HepG2 (cell line): ENCODE measurements around the gene C5orf47. TPM values are rescaled to one million over a fixed set of nuclear protein-coding genes. Genes with fewer than 3 reads are reported as not detected.

Experiments
- AFF4 ChIP-seq: sonication (generic); formaldehyde crosslinking; IDR thresholded peaks from 2 replicates; pipeline ENCODE4 v1.4.0; 2020; ENCODE audit warnings: missing genetic modification reagents
- FOSL2 ChIP-seq: sonication (generic); formaldehyde crosslinking; IDR thresholded peaks from 2 replicates; pipeline ENCODE4 v1.4.0; 2020; ENCODE audit warnings: missing genetic modification reagents
- FOXC1 ChIP-seq: sonication (generic); formaldehyde crosslinking; IDR thresholded peaks from 2 replicates; pipeline ENCODE4 v1.8.0; 2022; ENCODE audit warnings: mild to moderate bottlenecking, missing genetic modification reagents, borderline replicate concordance
- HCFC1 ChIP-seq: fragments of 150-350 bp; IDR thresholded peaks from 2 replicates; pipeline ENCODE4 v1.6.1; 2014; ENCODE audit warnings: low read depth, low read length
- HDAC1 ChIP-seq: sonication (generic); formaldehyde crosslinking; IDR thresholded peaks from 2 replicates; pipeline ENCODE4 v1.5.1; 2020; ENCODE audit warnings: mild to moderate bottlenecking, missing genetic modification reagents
- MED1 ChIP-seq: sonication (generic); formaldehyde crosslinking; IDR thresholded peaks from 2 replicates; pipeline ENCODE4 v1.4.0; 2020; ENCODE audit warnings: missing genetic modification reagents
- PRMT3 ChIP-seq: sonication (generic); formaldehyde crosslinking; IDR thresholded peaks from 2 replicates; pipeline ENCODE4 v1.8.1; 2022; ENCODE audit warnings: low read depth, mild to moderate bottlenecking, moderate library complexity, missing genetic modification reagents, borderline replicate concordance
- ZNF234 ChIP-seq: sonication (generic); formaldehyde crosslinking; conservative IDR thresholded peaks from 2 replicates; pipeline ENCODE4 v1.5.1; 2020; ENCODE audit warnings: mild to moderate bottlenecking, missing genetic modification reagents
- ZNF343 ChIP-seq: sonication (generic); formaldehyde crosslinking; IDR thresholded peaks from 2 replicates; pipeline ENCODE4 v1.4.0; 2020; ENCODE audit warnings: mild to moderate bottlenecking, missing genetic modification reagents
- ZNF44 ChIP-seq: sonication (generic); formaldehyde crosslinking; IDR thresholded peaks from 2 replicates; pipeline ENCODE4 v1.5.1; 2020; ENCODE audit warnings: mild to moderate bottlenecking, missing genetic modification reagents
- ZNF446 ChIP-seq: sonication (generic); formaldehyde crosslinking; IDR thresholded peaks from 2 replicates; pipeline ENCODE4 v1.5.0; 2020; ENCODE audit warnings: mild to moderate bottlenecking, missing genetic modification reagents
- ZNF503 ChIP-seq: sonication (generic); formaldehyde crosslinking; IDR thresholded peaks from 2 replicates; pipeline ENCODE4 v1.4.0; 2020; ENCODE audit warnings: missing genetic modification reagents
- ZNF562 ChIP-seq: sonication (generic); formaldehyde crosslinking; IDR thresholded peaks from 2 replicates; pipeline ENCODE4 v1.8.0; 2022; ENCODE audit warnings: missing genetic modification reagents, borderline replicate concordance
- polyA plus RNA-seq, 8 experiments: library from polyadenylated mRNA; depleted of rRNA in 3 of 8; stranded (reverse) in 7 of 8; unstranded in 1 of 8; fragments of >200 nt; fragmentation: Illumina TruSeq in 4 of 8; extraction: Trizol in 4 of 8; gene quantifications; 2 replicates each; pipeline versions ENCODE4 v1.2.1 to v1.2.3, GENCODE V29; 2011 to 2016; ENCODE audit warnings: low read depth in 4 of 8, missing spikeins in 1 of 8, mixed read lengths in 1 of 8; ENCODE audit not compliant: insufficient read depth in 1 of 8
- total RNA-seq, 5 experiments: library from RNA; depleted of rRNA; stranded (reverse); fragments of >200 nt; fragmentation: Illumina TruSeq; extraction: Trizol; gene quantifications; 2 replicates each; pipeline ENCODE4 v1.2.3, GENCODE V29; 2016; ENCODE audit warnings: low read depth in 1 of 5
- TF ChIP-seq, protein P1 (sequence below): sonication (generic); formaldehyde crosslinking; IDR thresholded peaks from 2 replicates; pipeline ENCODE4 v1.9.0; 2021; ENCODE audit warnings: missing genetic modification reagents, borderline replicate concordance
- TF ChIP-seq, protein P2 (sequence below): sonication (generic); formaldehyde crosslinking; IDR thresholded peaks from 2 replicates; pipeline ENCODE4 v1.9.0; 2022; ENCODE audit warnings: low read depth, missing genetic modification reagents
- TF ChIP-seq, protein P3 (sequence below): conservative IDR thresholded peaks from 2 replicates; pipeline ENCODE4 v1.6.1; 2018; ENCODE audit warnings: missing genetic modification reagents

Gene C5orf47
- total and polyA plus RNA-seq, 2 of the 13 experiments (the other 11 are each of a cell fraction or from before 2014, with no cell fraction given) = not detected

GRCh38 chr5:173969167-173970049 is 19.6 kb upstream of the C5orf47 start (continued):
- TF ChIP-seq, protein P1, sequence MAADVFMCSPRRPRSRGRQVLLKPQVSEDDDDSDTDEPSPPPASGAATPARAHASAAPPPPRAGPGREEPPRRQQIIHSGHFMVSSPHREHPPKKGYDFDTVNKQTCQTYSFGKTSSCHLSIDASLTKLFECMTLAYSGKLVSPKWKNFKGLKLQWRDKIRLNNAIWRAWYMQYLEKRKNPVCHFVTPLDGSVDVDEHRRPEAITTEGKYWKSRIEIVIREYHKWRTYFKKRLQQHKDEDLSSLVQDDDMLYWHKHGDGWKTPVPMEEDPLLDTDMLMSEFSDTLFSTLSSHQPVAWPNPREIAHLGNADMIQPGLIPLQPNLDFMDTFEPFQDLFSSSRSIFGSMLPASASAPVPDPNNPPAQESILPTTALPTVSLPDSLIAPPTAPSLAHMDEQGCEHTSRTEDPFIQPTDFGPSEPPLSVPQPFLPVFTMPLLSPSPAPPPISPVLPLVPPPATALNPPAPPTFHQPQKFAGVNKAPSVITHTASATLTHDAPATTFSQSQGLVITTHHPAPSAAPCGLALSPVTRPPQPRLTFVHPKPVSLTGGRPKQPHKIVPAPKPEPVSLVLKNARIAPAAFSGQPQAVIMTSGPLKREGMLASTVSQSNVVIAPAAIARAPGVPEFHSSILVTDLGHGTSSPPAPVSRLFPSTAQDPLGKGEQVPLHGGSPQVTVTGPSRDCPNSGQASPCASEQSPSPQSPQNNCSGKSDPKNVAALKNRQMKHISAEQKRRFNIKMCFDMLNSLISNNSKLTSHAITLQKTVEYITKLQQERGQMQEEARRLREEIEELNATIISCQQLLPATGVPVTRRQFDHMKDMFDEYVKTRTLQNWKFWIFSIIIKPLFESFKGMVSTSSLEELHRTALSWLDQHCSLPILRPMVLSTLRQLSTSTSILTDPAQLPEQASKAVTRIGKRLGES (CRISPR knock-in tag) = no peak
- TF ChIP-seq HCFC1 (no peak), ZNF44 (CRISPR knock-in tag) (no peak), AFF4 (0 out of 2 replicates have a peak, but pooled peaks have one; percentile 27), FOXC1 (peak; percentile 38; the same call in 1 of the 2 replicates), PRMT3 (CRISPR knock-in tag) (no peak), ZNF446 (CRISPR knock-in tag) (no peak), ZNF503 (CRISPR knock-in tag) (peak; percentile 45; the same call in 1 of the 2 replicates), ZNF562 (CRISPR knock-in tag) (no peak), ZNF234 (CRISPR knock-in tag) (no peak), ZNF343 (CRISPR knock-in tag) (no peak), MED1 (CRISPR knock-in tag) (peak; percentile 96), HDAC1 (CRISPR knock-in tag) (peak; percentile 57; the same call in 1 of the 2 replicates), FOSL2 (CRISPR knock-in tag) (peak; percentile 99)
- TF ChIP-seq, protein P2, sequence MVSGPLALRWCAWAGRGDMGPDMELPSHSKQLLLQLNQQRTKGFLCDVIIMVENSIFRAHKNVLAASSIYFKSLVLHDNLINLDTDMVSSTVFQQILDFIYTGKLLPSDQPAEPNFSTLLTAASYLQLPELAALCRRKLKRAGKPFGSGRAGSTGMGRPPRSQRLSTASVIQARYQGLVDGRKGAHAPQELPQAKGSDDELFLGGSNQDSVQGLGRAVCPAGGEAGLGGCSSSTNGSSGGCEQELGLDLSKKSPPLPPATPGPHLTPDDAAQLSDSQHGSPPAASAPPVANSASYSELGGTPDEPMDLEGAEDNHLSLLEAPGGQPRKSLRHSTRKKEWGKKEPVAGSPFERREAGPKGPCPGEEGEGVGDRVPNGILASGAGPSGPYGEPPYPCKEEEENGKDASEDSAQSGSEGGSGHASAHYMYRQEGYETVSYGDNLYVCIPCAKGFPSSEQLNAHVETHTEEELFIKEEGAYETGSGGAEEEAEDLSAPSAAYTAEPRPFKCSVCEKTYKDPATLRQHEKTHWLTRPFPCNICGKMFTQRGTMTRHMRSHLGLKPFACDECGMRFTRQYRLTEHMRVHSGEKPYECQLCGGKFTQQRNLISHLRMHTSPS (CRISPR knock-in tag) = 0 out of 2 replicates have a peak, but pooled peaks have one; percentile 10
- TF ChIP-seq, protein P3, sequence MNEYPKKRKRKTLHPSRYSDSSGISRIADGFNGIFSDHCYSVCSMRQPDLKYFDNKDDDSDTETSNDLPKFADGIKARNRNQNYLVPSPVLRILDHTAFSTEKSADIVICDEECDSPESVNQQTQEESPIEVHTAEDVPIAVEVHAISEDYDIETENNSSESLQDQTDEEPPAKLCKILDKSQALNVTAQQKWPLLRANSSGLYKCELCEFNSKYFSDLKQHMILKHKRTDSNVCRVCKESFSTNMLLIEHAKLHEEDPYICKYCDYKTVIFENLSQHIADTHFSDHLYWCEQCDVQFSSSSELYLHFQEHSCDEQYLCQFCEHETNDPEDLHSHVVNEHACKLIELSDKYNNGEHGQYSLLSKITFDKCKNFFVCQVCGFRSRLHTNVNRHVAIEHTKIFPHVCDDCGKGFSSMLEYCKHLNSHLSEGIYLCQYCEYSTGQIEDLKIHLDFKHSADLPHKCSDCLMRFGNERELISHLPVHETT (CRISPR knock-in tag) = 0 out of 2 replicates have a peak, but pooled peaks have one; percentile 56
